ENCODE measurements around the gene PNPLA8. TPM values are rescaled to one million over a fixed set of nuclear protein-coding genes. Genes with fewer than 3 reads are reported as not detected.
"Not testable (repeated sequence)": the region's sequence is repeated elsewhere in the genome, so short reads cannot be mapped to it uniquely, and the experiment has no call there.

PNPLA8 gene
- total RNA-seq, 4 donors from 2014 or later: 49.7 to 86.3 (median 61.9) TPM

DNA sequence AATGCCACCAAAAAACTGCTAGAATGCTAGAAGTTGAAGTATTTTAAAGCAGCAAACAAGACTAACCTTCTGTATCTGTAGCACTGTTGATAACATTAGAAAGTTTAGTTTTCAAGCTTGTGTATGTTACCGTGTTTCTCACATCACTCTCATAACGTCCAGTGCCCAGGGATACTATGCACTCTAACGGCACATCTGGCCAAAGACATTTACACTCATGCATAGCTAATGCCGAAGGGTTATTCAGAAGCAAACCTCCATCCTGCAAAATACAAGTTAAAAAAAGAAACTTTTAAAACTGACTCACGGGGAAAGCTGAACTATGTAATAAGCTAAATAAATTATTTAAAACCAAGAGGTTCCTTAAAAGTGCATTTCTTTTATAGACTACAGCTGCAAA is 46.8 kb downstream of the PNPLA8 start:
- intact Hi-C loops (cut with DNase I; ENCODE audit: low total_unique reads): no loop called here
- ATAC-seq (no peak), DNase-seq (no peak)
- Histone ChIP-seq H3K4me3 (no peak overlapping the region), H3K4me1 (no peaks in the 10 kb centered on the region), H3K27me3 (no peaks in the 10 kb centered on the region), H3K9me3 (no peaks in the 10 kb centered on the region), H3K36me3 (peaks cover 2 to 67% of the 10 kb centered on the region in 2 donors), H3K27ac (no peak overlapping the region)
- TF ChIP-seq, protein P1, sequence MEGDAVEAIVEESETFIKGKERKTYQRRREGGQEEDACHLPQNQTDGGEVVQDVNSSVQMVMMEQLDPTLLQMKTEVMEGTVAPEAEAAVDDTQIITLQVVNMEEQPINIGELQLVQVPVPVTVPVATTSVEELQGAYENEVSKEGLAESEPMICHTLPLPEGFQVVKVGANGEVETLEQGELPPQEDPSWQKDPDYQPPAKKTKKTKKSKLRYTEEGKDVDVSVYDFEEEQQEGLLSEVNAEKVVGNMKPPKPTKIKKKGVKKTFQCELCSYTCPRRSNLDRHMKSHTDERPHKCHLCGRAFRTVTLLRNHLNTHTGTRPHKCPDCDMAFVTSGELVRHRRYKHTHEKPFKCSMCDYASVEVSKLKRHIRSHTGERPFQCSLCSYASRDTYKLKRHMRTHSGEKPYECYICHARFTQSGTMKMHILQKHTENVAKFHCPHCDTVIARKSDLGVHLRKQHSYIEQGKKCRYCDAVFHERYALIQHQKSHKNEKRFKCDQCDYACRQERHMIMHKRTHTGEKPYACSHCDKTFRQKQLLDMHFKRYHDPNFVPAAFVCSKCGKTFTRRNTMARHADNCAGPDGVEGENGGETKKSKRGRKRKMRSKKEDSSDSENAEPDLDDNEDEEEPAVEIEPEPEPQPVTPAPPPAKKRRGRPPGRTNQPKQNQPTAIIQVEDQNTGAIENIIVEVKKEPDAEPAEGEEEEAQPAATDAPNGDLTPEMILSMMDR (IDR thresholded peaks at IDR 0.05 in 4 of 5, conservative IDR thresholded peaks at IDR 0.05 in 1 of 5): no peak
- TF ChIP-seq POLR2A (IDR thresholded peaks at IDR 0.05): no peak
- in situ Hi-C loops (cut with MboI; ENCODE audit: low sequenced_read_pairs in 4 of 4): loop anchor here in 2 of 4 donors (25.0 kb wide), 1 partner anchor 292 kb away; no protein-coding TSS in a partner anchor

DNA sequence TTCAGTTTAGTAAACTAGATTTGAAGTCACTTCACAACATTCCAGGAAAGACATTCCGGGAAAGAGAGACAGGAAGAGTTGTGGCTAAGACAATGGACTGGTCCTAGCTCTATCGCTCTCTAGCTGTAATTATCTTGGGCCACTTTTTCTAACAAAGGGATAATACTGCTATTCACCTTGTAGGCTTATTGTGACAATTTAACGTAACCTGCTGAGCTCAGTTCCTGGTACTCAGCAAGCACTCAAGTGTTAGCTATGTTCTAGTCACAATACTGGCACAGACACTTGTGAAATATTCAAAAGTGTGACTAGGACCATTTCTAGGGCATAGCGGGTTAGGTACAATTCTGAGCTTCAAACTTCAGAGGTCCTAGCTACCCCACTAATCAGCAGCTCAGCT is 57.7 kb downstream of the PNPLA8 start:
- Histone ChIP-seq H3K27ac (no peak overlapping the region), H3K36me3 (peaks cover 0 to 16% of the 10 kb centered on the region in 2 donors), H3K27me3 (no peaks in the 10 kb centered on the region), H3K4me1 (no peaks in the 10 kb centered on the region), H3K4me3 (no peak overlapping the region), H3K9me3 (no peaks in the 10 kb centered on the region)
- in situ Hi-C loops (cut with MboI; ENCODE audit: low sequenced_read_pairs in 4 of 4): no loop called here
- TF ChIP-seq, protein P1 (IDR thresholded peaks at IDR 0.05 in 4 of 5, conservative IDR thresholded peaks at IDR 0.05 in 1 of 5): no peak
- no peak for TF ChIP-seq POLR2A (IDR thresholded peaks at IDR 0.05)
- no peak for ATAC-seq
- no peak for DNase-seq
- intact Hi-C loops (cut with DNase I; ENCODE audit: low total_unique reads): loop anchor here (10.0 kb wide), 1 partner anchor 283 kb away; no protein-coding TSS in a partner anchor

DNA sequence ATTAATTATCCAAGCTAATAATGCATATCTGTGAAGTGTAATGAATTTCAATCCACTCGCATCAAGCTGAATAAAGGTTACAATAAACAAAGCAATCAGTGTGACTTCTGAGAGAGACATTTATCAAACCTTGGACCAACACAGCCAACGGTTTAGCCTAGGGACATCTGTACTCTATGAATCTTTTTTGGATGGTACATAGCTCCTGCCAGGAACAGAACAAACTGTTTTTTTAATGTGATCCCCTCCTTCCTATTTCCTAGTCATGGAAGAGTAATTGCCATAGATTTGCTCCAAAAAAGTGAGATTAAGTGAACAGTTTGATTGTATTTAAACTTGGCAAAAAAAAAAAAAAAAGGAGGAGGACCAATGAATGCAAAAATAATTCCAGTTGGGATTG is 58.5 kb downstream of the PNPLA8 start:
- intact Hi-C loops (cut with DNase I; ENCODE audit: low total_unique reads): loop anchor here (10.0 kb wide), 1 partner anchor 283 kb away; no protein-coding TSS in a partner anchor
- in situ Hi-C loops (cut with MboI; ENCODE audit: low sequenced_read_pairs in 4 of 4): no loop called here
- Histone ChIP-seq H3K4me3 (no peak overlapping the region), H3K4me1 (no peaks in the 10 kb centered on the region), H3K27ac (no peak overlapping the region), H3K36me3 (peaks cover 0 to 12% of the 10 kb centered on the region in 2 donors), H3K27me3 (no peaks in the 10 kb centered on the region), H3K9me3 (no peaks in the 10 kb centered on the region)
- TF ChIP-seq POLR2A (IDR thresholded peaks at IDR 0.05): no peak
- TF ChIP-seq, protein P1 (IDR thresholded peaks at IDR 0.05 in 4 of 5, conservative IDR thresholded peaks at IDR 0.05 in 1 of 5): no peak
- ATAC-seq (no peak), DNase-seq (no peak)

DNA sequence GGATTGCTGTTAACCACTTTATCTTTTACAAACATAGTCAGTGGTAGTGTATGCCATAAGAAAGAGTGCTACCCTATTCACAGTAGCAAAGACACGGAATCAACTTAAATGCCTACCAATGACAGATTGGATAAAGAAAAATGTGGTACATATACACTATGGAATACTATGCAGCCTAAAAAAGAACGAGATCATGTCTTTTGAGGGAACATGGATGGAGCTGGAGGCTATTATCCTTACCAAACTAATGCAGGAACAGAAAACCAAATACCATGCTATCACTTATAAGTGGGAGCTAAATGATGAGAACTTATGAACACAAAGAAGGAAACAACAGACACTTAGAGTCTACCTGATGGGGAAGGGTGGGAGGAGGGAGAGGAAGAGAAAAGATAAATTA is 59.6 kb downstream of the PNPLA8 start:
- H3K4me3 ChIP-seq; ATAC-seq; H3K9me3 ChIP-seq; DNase-seq; in situ Hi-C loops (cut with MboI; ENCODE audit: low sequenced_read_pairs in 4 of 4); H3K4me1 ChIP-seq; H3K36me3 ChIP-seq; H3K27me3 ChIP-seq; H3K27ac ChIP-seq: not testable (repeated sequence)
- intact Hi-C loops (cut with DNase I; ENCODE audit: low total_unique reads): loop anchor here (10.0 kb wide), 1 partner anchor 282 kb away; no protein-coding TSS in a partner anchor

DNA sequence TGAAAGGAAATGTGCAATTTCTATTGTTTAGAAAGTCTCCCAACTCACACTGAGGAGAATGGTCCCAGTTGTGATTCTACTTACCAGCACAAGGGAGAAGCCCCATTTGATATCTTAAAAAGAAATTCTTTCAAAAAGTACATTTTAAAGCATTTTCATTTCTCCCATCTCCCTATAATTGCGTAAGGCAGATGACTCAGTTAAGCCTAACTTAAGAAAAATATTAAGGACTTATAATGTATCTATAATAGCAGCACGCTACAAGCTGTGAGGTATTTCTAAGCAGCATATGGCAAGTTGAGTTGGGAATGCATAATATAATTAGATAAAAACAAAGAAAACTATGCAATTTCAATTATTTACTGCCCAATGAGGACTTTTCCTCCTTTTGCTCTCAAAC is 61.2 kb downstream of the PNPLA8 start:
- intact Hi-C loops (cut with DNase I; ENCODE audit: low total_unique reads) (loop anchor here (10.0 kb wide), 1 partner anchor 280 kb away; no protein-coding TSS in a partner anchor), in situ Hi-C loops (cut with MboI; ENCODE audit: low sequenced_read_pairs in 4 of 4) (no loop called here)
- Histone ChIP-seq H3K4me1 (no peaks in the 10 kb centered on the region), H3K4me3 (no peak overlapping the region), H3K27ac (no peak overlapping the region), H3K9me3 (no peaks in the 10 kb centered on the region), H3K27me3 (peaks cover 0 to 3% (median 0%) of the 10 kb centered on the region in 3 donors), H3K36me3 (no peaks in the 10 kb centered on the region)
- no peak for ATAC-seq
- TF ChIP-seq, protein P1 (IDR thresholded peaks at IDR 0.05 in 4 of 5, conservative IDR thresholded peaks at IDR 0.05 in 1 of 5): no peak
- TF ChIP-seq POLR2A (IDR thresholded peaks at IDR 0.05): no peak
- no peak for DNase-seq
